AG10803 (cell line): ENCODE measurements around the gene CD248.

Source experiments
- DNase-seq: peaks from one replicate; pipeline ENCODE4 v3.0.0; 2010; ENCODE audit warnings: low read depth
- H3K4me3 ChIP-seq: 2 replicates; pipeline ENCODE4 v1.5.1; 2011; ENCODE audit warnings: mild to moderate bottlenecking, low read length, control low read depth
- CTCF ChIP-seq: conservative IDR thresholded peaks from 2 replicates; pipeline ENCODE4 v1.5.1; 2011; ENCODE audit warnings: mild to moderate bottlenecking, low read length, control low read depth, inconsistent platforms

CD248 gene

GRCh38 chr11:66316849-66317251, at the start of gene CD248:
Gene CD248, minus strand, starts transcription at chr11:66317044. Its CDS starts 17 bp downstream, at chr11:66317027.
- DNase-seq, result peak; percentile 84
- TF ChIP-seq CTCF, result no peak
- peak within 1 kb of the TSS; percentile 93 for H3K4me3 ChIP-seq

DNA sequence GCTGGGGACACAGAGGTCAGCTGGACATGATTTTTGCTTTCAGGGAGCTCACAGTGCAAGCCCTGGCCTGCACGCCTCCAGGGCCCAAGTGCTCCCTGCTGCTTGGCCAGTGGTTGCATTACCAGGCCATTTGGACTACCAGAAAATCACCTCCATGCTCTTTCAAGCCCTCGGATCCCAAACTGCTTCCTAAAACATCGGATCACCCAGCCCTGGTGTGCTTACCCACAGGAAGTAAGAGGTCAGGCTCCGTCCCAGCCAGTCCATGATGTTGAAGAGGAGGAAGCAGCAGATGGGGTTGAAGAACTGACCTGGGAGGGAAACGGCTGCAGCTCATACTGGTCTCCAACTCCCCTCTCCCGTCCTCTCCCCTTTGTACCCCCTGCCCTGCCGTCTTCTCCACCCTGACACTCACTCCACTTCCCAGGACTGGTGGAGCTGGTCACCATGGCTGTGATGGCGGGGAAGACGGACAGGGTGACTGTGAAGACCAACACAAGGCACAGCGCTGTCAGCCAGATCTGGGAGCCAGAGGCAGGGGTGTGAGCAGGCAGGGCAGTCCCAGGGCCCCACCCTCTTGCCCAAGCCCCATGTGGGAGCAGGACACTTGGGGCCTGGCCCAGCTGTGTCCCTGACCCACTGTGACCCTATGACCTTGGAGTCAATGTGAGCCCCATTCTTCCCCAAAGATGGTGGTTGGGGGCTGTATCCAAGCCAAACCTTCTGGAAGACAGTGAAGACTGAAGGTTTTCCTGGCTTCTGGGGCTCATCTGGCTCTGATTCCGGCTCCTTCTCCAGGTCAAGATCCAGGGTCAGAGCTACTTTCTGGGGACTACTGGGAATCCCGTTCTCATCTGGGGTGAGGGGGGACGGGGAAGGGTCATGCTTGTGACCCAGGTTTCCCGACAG, 49.1 kb upstream of the CD248 start:
- TF ChIP-seq CTCF, result no peak
- DNase-seq, result no peak
- H3K4me3 ChIP-seq, result no peak overlapping the region

- H3K4me3 ChIP-seq, result no peak overlapping the region
- DNase-seq, result no peak
- no peak for TF ChIP-seq CTCF
Observed at GRCh38 chr11:66365166-66365565, 48.3 kb upstream of the CD248 start.

DNA sequence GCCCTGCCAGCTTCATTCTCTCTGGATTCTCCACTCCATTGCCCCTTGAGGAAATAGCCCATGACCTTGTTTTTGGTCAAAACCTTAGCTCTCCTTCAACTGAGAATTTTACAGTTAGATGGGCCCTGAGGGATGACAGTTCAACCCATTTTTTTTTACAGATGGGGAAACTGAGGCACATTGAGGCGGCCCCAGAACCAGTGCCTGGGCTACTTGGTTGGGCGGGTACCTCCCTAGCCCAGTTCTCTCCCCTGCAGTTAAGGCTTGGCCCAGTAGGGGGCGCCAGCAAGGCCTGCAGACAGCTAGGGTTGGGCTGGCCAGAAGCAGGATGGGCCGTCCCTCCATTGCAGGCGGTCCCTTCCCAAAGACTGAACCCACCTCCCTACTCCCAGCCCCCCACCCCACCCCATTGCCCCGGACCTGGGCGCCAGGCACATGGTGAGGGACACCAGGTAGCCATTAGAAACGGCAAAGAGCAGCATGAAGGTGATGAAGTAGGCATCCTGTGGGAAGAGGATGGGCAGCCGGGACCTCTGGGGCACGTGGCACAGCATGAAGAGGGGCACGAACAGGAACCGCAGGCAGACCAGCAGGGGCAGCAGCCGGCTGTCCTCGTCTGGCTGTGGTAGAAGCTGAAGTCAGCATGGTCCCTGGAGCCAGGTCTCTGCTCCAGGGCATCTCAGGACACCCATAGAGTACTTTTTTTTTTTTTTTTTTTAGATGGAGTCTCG, 47.1 kb upstream of the CD248 start:
- no peak for DNase-seq
- H3K4me3 ChIP-seq, result no peak overlapping the region
- peak; percentile 55 for TF ChIP-seq CTCF

GRCh38 chr11:66363187-66363601, 46.4 kb upstream of the CD248 start:
- DNase-seq, result no peak
- no peak for TF ChIP-seq CTCF
- no peak overlapping the region for H3K4me3 ChIP-seq

GRCh38 chr11:66362481-66363147, 45.8 kb upstream of the CD248 start:
- no peak overlapping the region for H3K4me3 ChIP-seq
- no peak for DNase-seq
- TF ChIP-seq CTCF, result no peak
